HG02973 (cell line): Measurements from ENCODE around the gene ZNF438.
"Not testable (repeated sequence)": the region's sequence is repeated elsewhere in the genome, so short reads cannot be mapped to it uniquely, and the experiment has no call there.

Experiments
- ATAC-seq: cut with Tn5 transposase; IDR thresholded peaks from one replicate; pipeline ENCODE4 v1.9.1; 2021; ENCODE audit warnings: moderate library complexity; ENCODE audit not compliant: unreplicated experiment

Gene ZNF438

DNA sequence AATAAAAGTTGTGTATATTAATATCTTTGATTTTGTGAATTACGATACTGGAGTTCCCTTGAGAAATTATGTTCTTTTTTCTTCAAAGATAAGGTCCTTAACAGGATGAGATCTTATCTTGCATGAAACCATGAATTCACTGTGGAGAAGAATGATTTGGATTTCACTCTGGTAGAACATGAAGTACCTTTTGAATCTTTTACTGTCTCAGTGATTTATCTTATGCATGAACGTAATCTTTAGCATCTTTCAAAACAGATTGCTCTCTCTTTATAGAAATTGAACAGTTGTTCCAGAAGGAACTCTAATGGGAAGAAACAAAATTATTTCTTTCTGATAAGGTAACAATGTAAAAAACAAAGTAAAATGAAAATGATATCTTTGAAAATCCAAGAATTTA lies 11.0 kb upstream of the ZNF438 start:
- no peak for ATAC-seq

- ATAC-seq, result no peak
These were observed 9.3 kb upstream of the ZNF438 start for GRCh38 chr10:31041011-31041410.

DNA sequence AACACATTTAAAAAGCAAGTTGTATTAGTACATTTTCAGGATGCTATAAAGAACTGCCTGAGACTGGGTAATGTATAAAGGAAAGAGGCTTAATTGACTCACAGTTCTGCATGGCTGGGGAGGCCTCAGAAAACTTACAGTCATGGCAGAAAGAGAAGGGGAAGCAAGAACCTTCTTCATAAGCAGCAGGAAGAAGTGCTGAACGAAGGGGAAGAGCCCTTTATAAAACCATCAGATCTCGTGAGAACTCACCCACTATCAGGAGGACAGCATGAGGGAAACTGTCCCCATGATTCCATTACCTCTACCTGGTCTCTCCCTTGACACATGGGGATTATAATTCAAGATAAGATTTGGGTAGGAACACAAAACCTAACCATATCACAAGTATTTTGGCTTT lies 7.3 kb upstream of the ZNF438 start:
- ATAC-seq, result not testable (repeated sequence)

DNA sequence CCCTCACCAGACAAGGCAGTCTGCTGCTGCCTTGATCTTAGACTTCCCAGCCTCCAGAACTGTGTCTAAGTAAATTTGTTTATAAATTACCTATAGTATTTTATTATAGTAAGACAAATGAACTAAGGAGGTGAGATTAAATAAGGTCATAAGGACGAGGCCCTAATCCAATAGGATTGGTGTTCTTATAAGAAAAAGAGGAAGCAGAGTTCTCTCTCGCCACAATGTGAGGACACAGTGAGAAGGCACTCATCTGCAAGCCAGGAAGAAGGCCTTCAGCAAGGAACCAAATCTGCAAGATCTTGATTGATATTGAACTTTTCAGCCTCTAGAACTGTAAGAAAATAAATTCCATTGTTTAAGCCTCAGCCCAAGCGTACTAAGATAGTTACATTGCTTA lies 6.1 kb upstream of the ZNF438 start:
- no peak for ATAC-seq

- no peak for ATAC-seq
These were observed 4.5 kb upstream of the ZNF438 start for GRCh38 chr10:31036209-31036608.

DNA sequence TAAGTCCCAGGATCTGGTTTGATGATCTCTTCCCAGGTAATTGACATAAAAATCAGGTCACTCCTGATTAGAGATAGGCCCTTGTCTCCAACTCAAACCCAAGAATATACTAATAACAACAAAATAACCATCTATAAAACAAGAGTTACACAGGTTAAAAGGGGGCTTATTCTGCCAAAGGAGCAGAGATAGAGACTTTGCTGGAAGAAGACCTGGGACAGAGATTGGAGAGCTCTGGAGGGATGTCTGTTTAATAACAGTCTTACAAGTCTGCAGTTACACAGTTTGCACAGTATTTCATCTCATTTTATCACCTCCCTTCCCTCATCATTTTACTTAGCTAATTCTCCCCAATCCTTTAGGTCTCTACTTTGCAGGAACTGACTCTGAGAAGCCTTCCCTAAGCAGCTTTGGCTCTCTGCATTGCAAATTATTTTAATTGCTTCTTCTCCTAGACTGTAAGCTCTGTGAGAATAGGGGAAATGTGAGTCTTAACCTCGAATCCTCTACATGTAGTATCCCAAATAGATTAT lies 3.7 kb upstream of the ZNF438 start:
- ATAC-seq, result no peak

DNA sequence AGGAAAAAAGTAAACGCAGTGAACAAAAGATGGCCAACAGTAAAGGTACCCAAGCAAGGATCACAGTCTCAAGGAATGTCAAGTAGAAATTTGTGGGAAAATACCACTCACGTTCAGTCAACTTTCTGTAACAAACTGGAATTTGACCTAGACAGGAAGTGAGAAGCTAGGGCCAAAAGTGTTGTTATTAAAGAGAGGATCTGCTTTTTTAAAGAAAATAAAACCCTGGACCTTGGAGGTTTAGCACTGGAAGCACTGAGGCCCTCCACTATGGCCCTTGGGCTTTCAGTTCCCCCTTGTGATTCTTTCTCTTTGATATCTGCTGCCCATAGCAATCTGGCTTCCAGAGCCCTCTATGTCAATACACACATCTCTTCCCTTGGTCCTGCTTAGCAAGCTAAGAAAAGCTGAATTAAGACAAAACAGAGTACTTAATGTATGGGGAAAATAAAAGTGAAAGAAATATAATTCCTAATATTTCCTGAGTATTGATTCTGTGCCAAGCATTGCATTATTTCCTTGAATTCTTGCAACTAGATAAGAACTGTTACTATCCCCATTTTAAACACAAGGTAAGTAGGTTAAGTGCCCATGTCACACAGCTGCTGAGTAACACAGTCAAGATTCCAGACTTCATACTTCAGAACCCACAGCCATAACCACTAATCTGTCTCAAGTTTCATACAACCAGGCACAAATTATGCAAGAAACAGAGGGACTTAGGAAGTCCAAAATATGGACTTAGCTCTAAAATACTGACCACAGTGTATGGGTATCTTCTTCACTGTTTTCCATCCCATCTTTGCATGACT lies 2.6 kb upstream of the ZNF438 start:
- no peak for ATAC-seq

GRCh38 chr10:31033147-31033546 lies 1.5 kb upstream of the ZNF438 start:
- no peak for ATAC-seq

- peak; percentile 86 for ATAC-seq
These were observed 830 bp upstream of the ZNF438 start for GRCh38 chr10:31032258-31033132.

DNA sequence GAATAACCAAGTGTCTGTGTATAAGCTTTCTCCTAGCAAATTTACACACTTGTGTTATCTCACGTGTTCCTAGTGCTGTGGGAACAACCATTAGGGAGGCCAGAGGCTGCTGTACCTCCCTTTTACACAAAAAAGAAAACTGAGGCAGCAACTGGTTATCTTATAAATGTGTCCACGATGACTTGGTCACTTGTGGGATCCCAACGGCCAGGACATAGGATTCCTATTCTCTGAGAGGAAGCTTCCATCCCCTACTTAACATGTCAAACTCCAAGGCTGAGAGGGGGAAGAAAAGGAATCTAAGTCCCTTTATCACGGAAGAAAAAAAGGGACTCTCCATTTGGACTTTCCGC lies 484 bp downstream of the ZNF438 start:
- no peak for ATAC-seq

GRCh38 chr10:31030800-31031199 lies 865 bp downstream of the ZNF438 start:
- ATAC-seq, result no peak

DNA sequence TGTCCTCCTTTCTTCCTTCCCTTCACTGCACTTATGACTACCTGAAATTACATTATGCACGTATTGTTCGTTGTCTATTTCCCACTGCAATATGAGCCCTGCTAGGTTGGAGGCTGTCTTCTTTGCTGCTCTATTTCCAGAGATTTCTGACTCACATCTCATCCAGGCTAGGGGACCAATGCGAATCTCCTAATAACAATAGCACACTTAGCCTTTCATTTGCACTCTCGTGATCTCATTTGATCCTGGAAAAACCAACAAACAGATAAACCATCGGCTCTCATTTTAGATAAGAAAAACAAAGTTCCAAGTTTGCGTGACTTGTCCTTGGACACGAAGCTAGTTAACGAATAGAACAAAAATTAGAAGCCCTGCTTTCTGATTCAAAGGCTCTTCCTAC lies 1.4 kb downstream of the ZNF438 start:
- no peak for ATAC-seq

DNA sequence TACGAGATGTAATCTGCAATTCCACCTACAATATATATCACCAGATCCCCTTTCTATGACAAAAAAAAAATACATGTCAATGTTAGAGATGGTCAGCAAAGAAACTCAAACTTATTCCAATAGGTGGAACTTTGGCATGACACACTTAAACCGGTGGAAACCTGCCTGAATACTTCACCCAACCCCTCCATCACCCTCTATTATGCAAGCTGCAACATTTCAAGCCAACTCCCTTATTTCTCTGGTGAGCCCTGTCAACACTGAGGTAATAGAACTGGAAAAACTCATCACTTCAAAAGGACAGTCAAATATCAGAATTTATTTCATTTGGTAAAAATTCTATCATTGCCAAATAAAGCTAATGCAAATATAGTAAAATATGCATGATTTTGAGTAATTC lies 3.6 kb downstream of the ZNF438 start:
- no peak for ATAC-seq

DNA sequence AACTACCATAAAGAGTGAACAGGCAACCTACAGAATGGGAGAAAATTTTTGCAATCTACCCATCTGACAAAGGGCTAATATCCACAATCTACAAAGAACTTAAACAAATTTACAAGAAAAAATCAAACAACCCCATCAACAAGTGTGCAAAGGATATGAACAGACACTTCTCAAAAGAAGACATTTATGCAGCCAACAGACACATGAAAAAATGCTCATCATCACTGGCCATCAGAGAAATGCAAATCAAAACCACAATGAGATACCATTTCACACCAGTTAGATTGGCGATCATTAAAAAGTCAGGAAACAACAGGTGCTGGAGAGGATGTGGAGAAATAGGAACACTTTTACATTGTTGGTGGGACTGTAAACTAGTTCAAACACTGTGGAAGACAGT lies 5.4 kb downstream of the ZNF438 start:
- not testable (repeated sequence) for ATAC-seq

DNA sequence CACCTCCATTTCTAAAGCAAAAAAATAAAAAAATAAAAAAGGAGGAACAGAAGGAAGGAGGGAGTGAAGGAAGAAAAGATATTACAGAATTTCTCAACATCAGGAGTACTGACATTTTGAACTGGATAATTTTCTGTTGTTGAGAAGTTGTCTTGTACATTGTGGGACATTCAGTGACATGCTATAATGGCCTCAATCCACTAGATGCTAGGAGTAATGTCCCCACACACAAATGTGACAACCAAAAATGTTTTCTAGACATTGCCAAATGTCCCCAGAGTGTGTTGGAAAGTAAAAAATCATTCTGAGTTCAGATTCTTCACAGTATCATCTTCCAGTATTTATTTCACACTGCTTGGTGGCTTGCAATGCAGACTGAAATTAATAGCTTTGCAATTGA lies 6.5 kb downstream of the ZNF438 start:
- no peak for ATAC-seq

GRCh38 chr10:31023558-31023957 lies 8.1 kb downstream of the ZNF438 start:
- no peak for ATAC-seq

- no peak for ATAC-seq
These were observed 11.5 kb downstream of the ZNF438 start for GRCh38 chr10:31020209-31020608.

- ATAC-seq, result no peak
These were observed 12.7 kb downstream of the ZNF438 start for GRCh38 chr10:31018962-31019361.

- ATAC-seq, result no peak
These were observed 13.3 kb downstream of the ZNF438 start for GRCh38 chr10:31018356-31018750.

DNA sequence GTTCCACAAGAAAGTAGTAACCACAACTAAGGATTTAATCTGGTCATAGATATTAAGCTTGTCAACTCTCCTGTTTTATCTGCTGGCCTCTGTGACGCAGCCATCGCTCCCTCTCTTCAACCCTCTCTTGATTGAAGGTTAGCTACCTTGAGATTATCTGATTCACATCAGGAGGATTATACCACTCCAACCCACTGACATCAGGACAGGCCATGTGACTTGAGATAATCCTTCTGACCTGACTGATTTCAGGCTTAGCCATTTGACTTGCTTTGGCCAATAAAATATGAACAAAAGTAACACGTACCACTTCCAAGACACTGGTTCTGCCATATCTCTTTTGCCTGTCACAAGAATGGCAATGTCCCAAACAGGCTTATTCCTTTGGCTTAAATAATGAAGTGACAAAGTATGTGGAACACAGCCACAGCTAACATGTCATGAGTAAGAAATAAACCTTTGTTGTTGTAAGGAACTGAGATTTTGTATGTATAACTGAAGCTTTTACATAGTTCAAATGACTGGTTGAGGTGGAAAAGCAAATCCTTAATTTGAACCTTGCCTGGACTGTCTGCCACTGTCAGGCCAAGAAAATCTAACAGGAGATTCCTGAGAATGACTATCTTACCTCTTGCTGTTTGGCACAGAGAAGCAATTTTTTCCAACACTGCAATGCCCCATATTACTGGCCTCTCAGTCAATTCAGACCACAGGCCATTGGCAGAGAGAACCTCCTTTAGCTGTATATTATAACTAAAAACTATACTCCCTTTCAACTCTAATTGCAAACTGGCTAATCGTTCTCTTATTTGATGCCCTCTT lies 13.9 kb downstream of the ZNF438 start:
- ATAC-seq, result no peak
